Activated T-helper 2 cell treated with anti-CD3 and anti-CD28 coated beads, Interferon-gamma antibody, Interleukin-2, Interleukin-4, amounts not matched to agents 10 μg/mL and 5 μg/mL and 100 μg/mL, durations not matched to agents 14 hours and 24 hours and 36 hours (primary cell): ENCODE measurements around the gene PIANP. TPM values are rescaled to one million over a fixed set of nuclear protein-coding genes. Genes with fewer than 3 reads are reported as not detected.
"Not testable (repeated sequence)": the region's sequence is repeated elsewhere in the genome, so short reads cannot be mapped to it uniquely, and the experiment has no call there.

Experiments used
- DNase-seq: peaks from one replicate; pipeline ENCODE4 v3.0.0; 2021; ENCODE audit warnings: low spot score
- H3K27ac Mint-ChIP-seq: one replicate; pipeline ENCODE4 v1.8.0; 2021; ENCODE audit warnings: mixed read lengths
- H3K27me3 Mint-ChIP-seq: one replicate; pipeline ENCODE4 v1.8.0; 2021; ENCODE audit warnings: low read depth, mixed read lengths
- H3K36me3 Mint-ChIP-seq: one replicate; pipeline ENCODE4 v1.8.0; 2021; ENCODE audit warnings: low read depth, mixed read lengths
- H3K4me1 Mint-ChIP-seq: one replicate; pipeline ENCODE4 v1.8.0; 2021; ENCODE audit warnings: low read depth, mixed read lengths
- H3K4me3 Mint-ChIP-seq: one replicate; pipeline ENCODE4 v1.8.0; 2021; ENCODE audit warnings: low read depth, mild to moderate bottlenecking, moderate library complexity, mixed read lengths
- H3K9me3 Mint-ChIP-seq: one replicate; pipeline ENCODE4 v1.8.0; 2021; ENCODE audit warnings: mixed read lengths
- intact Hi-C: fragments of 100-400 bp; cut with micrococcal nuclease; formaldehyde crosslinking; loops from one replicate; pipeline ENCODE4 v1.15.1; 2023
- total RNA-seq: library from RNA; stranded (reverse); gene quantifications from 2 replicates; pipeline ENCODE4 v1.2.3, GENCODE V29; 2022

The PIANP gene, protein sequence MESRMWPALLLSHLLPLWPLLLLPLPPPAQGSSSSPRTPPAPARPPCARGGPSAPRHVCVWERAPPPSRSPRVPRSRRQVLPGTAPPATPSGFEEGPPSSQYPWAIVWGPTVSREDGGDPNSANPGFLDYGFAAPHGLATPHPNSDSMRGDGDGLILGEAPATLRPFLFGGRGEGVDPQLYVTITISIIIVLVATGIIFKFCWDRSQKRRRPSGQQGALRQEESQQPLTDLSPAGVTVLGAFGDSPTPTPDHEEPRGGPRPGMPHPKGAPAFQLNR
- 0.18 TPM in 1 of 2 replicates, not detected in the other for total RNA-seq

DNA sequence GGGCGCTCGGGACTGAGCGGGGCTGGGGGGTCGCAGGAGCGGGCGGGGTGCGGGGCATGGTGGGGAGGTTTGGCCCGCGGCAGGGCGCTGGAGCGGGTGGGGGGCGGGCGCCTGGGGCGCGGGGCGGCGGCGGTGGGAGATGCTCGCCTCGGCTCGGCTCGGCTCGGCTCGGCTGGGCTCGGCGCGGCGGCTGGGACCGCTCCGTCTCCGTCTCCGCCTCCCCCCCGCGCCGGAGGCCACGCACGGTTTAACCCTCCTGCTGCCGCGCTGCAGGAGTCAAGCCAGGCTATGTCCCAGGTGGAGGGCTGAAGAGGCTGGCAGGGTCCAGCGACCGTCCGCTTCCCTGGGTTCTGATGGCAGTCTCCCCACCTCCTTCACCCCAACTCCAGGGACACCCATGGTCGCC lies at the start of gene PIANP:
TSS of gene PIANP (minus strand) at position 170 of the 406 bp plus-strand sequence. CDS start 2,754 bp downstream, outside the sequence.
- peak within 1 kb of the TSS; percentile 73 for H3K4me3 Mint-ChIP-seq
- H3K4me1 Mint-ChIP-seq: peaks cover 13% of the 10 kb centered on the region
- intact Hi-C loops: no loop called here
- peaks cover 59% of the 10 kb centered on the region for H3K27me3 Mint-ChIP-seq
- H3K9me3 Mint-ChIP-seq: no peaks in the 10 kb centered on the region
- H3K27ac Mint-ChIP-seq: no peak within 1 kb of the TSS
- H3K36me3 Mint-ChIP-seq: no peaks in the 10 kb centered on the region
- peak; percentile 34 for DNase-seq

DNA sequence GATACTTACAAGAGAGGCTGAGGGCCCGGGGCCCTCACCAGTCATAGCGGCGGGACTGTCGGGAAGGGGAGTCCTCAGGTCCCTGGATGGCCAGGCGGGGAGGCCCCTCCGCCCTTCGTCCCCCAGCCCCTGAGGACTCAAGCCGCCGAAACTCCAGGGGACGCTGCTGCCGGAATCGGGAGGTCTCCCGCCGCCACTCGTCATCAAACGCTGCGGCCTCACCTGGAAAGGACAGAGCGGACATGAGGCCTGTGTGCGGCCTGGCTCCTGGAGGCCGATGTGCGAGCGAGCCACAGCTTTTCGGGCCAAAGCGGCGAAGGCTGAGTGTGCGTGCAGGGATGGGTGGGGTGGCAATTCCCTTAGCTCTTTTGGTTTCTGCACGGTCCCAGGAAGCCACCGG lies 48.1 kb upstream of the PIANP start:
- Mint-ChIP-seq H3K27ac (no peak overlapping the region), H3K36me3 (peaks cover 72% of the 10 kb centered on the region), H3K4me3 (no peak overlapping the region), H3K27me3 (no peaks in the 10 kb centered on the region), H3K9me3 (no peaks in the 10 kb centered on the region), H3K4me1 (peaks cover 33% of the 10 kb centered on the region)
- no peak for DNase-seq
- intact Hi-C loops: no loop called here

DNA sequence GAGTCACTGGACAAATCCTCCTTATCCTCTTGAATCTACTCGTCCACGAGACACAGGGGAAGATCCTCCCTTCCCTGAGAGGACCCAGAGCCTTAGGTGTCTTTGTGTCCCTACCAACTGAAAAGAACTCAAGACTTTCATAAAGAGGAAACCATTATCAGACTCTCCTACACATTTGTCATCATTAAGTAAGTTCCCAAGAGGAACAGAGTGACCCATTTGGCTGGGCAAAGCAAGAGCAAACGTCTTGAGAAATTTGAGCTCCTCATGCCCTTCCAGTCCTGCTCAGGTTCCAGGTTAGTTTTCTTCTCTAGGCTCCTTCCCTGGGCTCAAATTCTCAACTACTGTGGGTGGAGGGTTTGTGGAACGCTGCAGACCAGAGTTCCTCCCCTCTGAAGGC lies 46.6 kb upstream of the PIANP start:
- no peak overlapping the region for H3K4me3 Mint-ChIP-seq
- DNase-seq: no peak
- intact Hi-C loops: no loop called here
- no peaks in the 10 kb centered on the region for H3K27me3 Mint-ChIP-seq
- peaks cover 39% of the 10 kb centered on the region for H3K4me1 Mint-ChIP-seq
- H3K9me3 Mint-ChIP-seq: peaks cover 8% of the 10 kb centered on the region
- peak overlapping the region; percentile 51 for H3K27ac Mint-ChIP-seq
- H3K36me3 Mint-ChIP-seq: peaks cover 73% of the 10 kb centered on the region

DNA sequence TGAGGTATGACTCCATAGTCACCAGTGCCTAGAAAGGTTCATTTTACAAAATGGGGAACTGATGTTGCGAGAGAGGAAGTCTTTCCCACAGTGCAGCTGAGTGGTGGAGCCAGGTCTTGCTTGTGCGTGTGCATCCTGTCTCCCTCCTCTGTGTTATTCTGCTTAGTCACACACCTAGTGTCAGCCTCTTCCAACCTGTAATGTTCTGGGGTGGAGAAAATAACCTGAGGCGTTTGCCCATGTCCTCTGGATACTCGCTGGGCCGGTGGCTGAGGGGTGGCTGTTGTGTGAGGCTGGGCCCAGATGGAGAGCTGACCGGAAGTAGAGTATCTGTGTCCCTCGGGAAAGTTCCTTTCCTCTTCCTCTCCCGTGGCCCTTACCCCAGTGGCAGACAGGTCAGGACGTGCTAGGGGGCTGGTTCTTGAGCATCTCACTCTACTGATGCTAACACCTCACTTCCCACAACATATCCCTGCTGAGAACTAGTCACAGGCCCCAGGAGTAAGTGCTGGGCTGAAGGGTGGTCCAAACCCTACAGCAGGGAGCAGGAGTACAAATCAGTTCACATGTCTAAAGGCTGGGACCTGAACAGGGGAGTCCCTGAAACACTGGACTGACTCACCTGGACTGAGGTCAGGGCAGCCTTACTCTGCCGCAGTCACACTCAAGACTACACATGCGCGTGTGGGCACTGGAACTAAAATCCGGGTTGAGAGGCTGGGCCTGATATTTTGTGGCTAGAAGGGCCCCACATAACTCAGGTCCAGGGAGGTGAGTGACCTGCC lies 45.3 kb upstream of the PIANP start:
- Mint-ChIP-seq H3K9me3 (peaks cover 8% of the 10 kb centered on the region), H3K4me3 (no peak overlapping the region), H3K36me3 (peaks cover 63% of the 10 kb centered on the region), H3K27ac (peak overlapping the region; percentile 80), H3K4me1 (peaks cover 32% of the 10 kb centered on the region), H3K27me3 (no peaks in the 10 kb centered on the region)
- no peak for DNase-seq
- intact Hi-C loops: no loop called here

DNA sequence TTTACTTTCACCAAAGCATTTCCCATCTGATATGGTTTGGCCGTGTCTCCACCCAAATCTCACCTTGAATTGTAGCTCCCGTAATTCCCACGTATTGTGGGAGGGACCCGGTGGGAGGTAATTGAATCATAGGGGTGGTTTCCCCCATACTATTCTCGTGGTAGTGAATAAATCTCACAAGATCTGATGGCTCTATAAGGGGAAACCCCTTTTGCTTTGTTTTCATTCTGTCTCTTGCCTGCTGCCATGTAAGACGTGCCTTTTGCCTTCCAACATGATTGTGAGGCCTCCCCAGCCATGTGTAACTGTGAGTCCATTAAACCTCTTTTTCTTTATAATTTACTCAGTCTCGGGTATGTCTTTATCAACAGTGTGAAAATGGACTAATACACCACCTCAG lies 42.7 kb upstream of the PIANP start:
- DNase-seq, intact Hi-C loops, H3K9me3 Mint-ChIP-seq, H3K27me3 Mint-ChIP-seq: not testable (repeated sequence)
- Mint-ChIP-seq H3K4me1 (peaks cover 30% of the 10 kb centered on the region), H3K36me3 (peaks cover 40% of the 10 kb centered on the region), H3K27ac (peak overlapping the region; percentile 90), H3K4me3 (peak overlapping the region; percentile 8)

DNA sequence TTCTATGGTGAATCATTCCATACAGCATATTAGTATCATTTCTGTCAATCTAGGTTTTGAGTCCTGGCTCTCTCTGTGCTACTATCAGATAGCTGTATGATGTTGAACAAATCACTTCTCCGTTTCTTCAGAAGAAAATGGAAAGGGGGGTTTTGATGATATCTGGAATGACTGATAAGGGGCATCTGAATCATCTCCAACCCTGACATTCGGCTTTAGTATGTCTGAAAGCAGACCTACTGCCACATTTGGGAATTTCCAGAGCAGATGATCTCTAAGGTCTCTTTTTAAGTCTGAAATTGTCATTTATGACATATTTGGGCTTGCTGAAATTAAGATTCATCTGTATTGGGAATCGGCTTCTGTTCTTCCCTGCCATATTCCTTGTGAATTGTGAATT lies 42.2 kb upstream of the PIANP start:
- Mint-ChIP-seq H3K4me3 (peak overlapping the region; percentile 8), H3K27ac (peak overlapping the region; percentile 90), H3K27me3 (no peaks in the 10 kb centered on the region), H3K9me3 (peaks cover 8% of the 10 kb centered on the region), H3K4me1 (peaks cover 30% of the 10 kb centered on the region), H3K36me3 (peaks cover 36% of the 10 kb centered on the region)
- intact Hi-C loops: no loop called here
- no peak for DNase-seq

DNA sequence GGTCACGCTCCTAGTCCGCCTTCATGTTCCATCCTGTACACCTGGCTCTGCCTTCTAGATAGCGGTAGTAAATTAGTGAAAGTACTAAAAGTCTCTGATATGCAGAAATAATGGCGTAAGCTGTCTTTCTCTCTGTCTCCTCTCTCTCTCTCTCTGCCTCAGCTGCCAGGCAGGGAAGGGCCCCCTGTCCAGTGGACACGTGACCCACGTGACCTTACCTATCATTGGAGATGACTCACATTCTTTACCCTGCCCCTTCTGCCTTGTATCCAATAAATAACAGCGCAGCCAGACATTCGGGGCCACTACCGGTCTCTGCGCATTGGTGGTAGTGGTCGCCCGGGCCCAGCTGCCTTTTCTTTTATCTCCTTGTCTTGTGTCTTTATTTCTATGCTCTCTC lies 41.5 kb upstream of the PIANP start:
- H3K27ac Mint-ChIP-seq: peak overlapping the region; percentile 90
- peaks cover 30% of the 10 kb centered on the region for H3K4me1 Mint-ChIP-seq
- H3K9me3 Mint-ChIP-seq, intact Hi-C loops, H3K4me3 Mint-ChIP-seq, DNase-seq, H3K27me3 Mint-ChIP-seq: not testable (repeated sequence)
- peaks cover 28% of the 10 kb centered on the region for H3K36me3 Mint-ChIP-seq

DNA sequence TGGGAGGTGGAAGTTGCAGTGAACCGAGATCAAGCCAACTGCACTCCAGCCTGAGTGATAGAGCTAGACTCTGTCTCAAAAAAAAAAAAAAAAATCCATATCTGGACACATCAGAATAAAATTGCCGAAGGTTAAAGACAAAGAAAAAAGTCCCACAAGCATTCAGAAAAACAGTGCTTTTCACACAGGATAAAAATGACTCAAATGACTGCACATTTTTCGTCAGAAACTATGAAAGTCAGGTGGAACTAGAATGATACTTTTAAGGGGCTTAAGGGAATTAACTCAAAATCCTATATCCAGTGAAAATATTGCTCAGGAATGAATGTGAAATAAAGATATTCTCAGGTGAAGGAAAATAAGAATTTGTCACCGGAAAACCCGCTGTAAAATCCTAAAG lies 36.1 kb upstream of the PIANP start:
- H3K4me1 Mint-ChIP-seq: peaks cover 7% of the 10 kb centered on the region
- no peaks in the 10 kb centered on the region for H3K27me3 Mint-ChIP-seq
- H3K9me3 Mint-ChIP-seq: no peaks in the 10 kb centered on the region
- no peak overlapping the region for H3K4me3 Mint-ChIP-seq
- no peak for DNase-seq
- H3K27ac Mint-ChIP-seq: no peak overlapping the region
- intact Hi-C loops: no loop called here
- peaks cover 4% of the 10 kb centered on the region for H3K36me3 Mint-ChIP-seq

DNA sequence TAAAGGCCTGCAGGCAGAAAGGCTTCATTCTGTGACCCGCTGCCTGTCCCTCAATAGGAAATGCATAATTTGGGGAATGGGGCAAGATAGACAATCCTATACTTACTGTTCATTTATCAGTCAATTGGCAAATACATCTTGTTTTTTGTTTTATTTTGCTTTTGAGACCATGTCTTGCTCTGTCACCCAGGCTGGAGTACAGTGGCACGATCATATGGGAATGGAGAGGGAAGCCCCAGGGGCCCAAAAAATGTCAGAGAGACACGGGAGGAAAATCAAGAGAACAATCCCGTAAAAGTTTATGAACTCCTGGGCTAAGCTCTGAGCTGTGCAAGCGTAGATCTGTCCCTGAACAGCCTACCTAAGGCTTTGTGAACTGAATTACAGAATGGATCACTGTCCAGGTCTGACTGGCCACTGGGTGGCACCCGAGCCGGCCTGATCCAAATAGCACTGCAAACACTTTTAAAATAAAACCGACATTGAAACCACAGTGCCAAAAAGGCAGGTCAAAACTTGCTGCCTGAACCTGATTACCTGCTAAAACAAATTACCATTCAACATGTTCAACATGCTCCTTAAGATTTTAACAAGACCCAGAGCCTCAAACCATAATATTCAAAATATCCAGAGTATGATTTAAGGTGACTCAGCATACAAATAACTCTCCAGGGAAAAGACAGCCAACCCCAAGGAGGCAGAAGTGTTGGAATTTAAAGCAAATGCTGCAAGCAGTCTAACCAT lies 35.0 kb upstream of the PIANP start:
- intact Hi-C loops: loop anchor here (1.0 kb wide), 1 partner anchor 90 kb away; no protein-coding TSS in a partner anchor
- Mint-ChIP-seq H3K36me3 (peaks cover 12% of the 10 kb centered on the region), H3K4me3 (no peak overlapping the region), H3K27me3 (no peaks in the 10 kb centered on the region), H3K9me3 (no peaks in the 10 kb centered on the region), H3K27ac (no peak overlapping the region), H3K4me1 (peaks cover 7% of the 10 kb centered on the region)
- peak; percentile 24 for DNase-seq

DNA sequence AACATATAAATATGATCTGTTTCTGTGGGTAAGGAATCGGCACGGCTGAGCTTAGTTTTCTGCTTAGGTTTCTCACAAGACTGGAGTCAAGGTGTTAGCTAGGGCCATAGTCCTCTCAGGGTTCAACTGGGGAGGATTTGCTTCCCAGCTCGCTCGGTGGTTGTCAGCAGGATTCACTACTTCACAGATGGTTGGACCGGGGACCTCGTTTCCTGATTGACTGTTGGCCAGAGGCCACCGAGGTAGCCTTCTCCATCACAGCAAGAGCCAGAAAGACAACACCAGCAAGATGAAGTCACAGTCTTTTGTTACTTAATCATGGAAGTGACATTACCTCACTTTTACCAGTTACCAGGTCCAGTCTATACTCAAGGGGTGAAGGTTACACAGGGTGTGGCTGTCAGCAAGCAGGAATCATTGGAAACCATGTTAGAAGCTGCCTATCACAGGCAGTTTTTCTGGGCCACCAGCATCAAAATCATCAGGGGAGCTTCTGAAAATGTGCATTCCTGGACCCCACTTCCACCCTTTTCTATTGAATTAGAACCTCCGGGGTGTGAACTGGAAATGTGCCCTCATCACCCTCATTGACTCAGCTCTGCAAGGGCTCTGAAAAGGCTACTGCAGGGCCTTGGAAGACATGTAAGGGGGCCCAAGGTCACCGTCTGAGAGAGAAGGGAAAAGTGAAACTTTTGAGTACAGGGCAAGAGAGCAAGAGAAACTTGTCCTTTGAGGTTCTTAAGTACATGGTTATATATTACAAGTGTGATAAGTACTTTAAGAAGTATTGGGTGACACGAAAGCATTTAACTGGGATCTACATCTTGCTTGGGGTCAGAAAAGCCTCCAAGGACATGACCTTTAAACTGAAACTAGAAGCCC lies 34.1 kb upstream of the PIANP start:
- Mint-ChIP-seq H3K4me3 (no peak overlapping the region), H3K36me3 (peaks cover 19% of the 10 kb centered on the region), H3K27ac (no peak overlapping the region), H3K4me1 (peaks cover 7% of the 10 kb centered on the region), H3K9me3 (no peaks in the 10 kb centered on the region), H3K27me3 (no peaks in the 10 kb centered on the region)
- intact Hi-C loops: loop anchor here (1.0 kb wide), 1 partner anchor 91 kb away; no protein-coding TSS in a partner anchor
- DNase-seq: no peak

DNA sequence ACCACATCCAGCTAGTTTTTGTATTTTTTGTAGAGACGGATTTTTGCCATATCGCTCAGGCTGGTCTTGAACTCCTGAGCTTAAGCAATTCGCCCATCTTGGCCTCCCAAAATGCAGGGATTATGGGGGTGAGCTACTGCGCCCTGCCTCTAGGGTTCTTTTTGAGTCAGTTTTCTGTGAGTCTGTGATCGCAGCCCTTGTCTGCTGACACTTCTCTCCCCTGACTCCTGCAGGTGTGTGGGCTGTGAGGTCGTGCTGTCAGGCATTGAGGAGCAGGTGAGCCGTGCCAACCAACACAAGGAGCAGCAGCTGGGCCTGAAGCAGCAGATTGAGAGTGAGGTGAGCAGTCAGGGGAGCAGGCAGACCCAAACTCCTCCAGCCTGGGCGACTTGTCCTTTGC lies 29.6 kb upstream of the PIANP start:
- no peaks in the 10 kb centered on the region for H3K9me3 Mint-ChIP-seq
- no peak overlapping the region for H3K4me3 Mint-ChIP-seq
- peaks cover 20% of the 10 kb centered on the region for H3K36me3 Mint-ChIP-seq
- no peaks in the 10 kb centered on the region for H3K27me3 Mint-ChIP-seq
- H3K4me1 Mint-ChIP-seq: peaks cover 9% of the 10 kb centered on the region
- intact Hi-C loops: no loop called here
- peak overlapping the region; percentile 35 for H3K27ac Mint-ChIP-seq
- DNase-seq: no peak

DNA sequence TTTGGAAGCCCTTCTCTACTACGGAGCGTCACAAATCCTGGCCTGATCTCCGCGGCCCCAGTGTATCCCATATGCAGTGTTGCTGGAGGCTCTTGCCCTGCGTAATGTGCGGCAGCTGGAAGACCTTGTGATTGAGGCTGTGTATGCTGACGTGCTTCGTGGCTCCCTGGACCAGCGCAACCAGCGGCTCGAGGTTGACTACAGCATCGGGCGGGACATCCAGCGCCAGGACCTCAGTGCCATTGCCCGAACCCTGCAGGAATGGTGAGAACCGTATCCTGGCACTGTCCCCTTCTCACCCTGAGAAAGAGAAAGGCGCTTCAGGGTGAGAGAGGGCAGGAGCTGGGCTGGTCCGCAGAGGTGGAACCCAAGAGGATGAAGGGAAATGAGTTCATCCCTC lies 28.6 kb upstream of the PIANP start:
- Mint-ChIP-seq H3K27ac (no peak overlapping the region), H3K27me3 (no peaks in the 10 kb centered on the region), H3K4me3 (no peak overlapping the region), H3K9me3 (no peaks in the 10 kb centered on the region), H3K36me3 (peaks cover 20% of the 10 kb centered on the region), H3K4me1 (peaks cover 10% of the 10 kb centered on the region)
- no peak for DNase-seq
- intact Hi-C loops: no loop called here
